SK-N-SH (cell line): ENCODE data around the gene SLC35D3. TPM values are rescaled to one million over a fixed set of nuclear protein-coding genes. Genes with fewer than 3 reads are reported as not detected.
A peak's percentile ranks its signal among the peaks of the same experiment; 100 is the strongest.

Source experiments
- CTCF ChIA-PET: fragments of 300-600, 350-600 bp; formaldehyde crosslinking; extraction: SDS; loops from one replicate; lab custom pipeline; 2021; lab: Yijun Ruan, JAX
- POLR2A ChIA-PET: fragments of 350-600 bp; sonication (Branson Sonifier 250); formaldehyde crosslinking; extraction: SDS; loops from one replicate; lab custom pipeline; 2020; ENCODE audit warnings: antibody characterized with exemption, inconsistent platforms; lab: Yijun Ruan, JAX
- DNase-seq: peaks from one replicate; pipeline ENCODE4 v3.0.0; 2012
- H2AFZ ChIP-seq: fragments of 200-600 bp; sonication (generic); 2 replicates; pipeline ENCODE4 v1.8.1; 2016; ENCODE audit warnings: antibody characterized with exemption, mild to moderate bottlenecking, low read depth
- H3F3A ChIP-seq: fragments of 200-600 bp; sonication (generic); replicated peaks from 2 replicates; pipeline ENCODE3; 2016; ENCODE audit warnings: antibody characterized with exemption, mild to moderate bottlenecking; ENCODE audit not compliant: insufficient read depth
- H3K27ac ChIP-seq, 2 experiments: fragments of 200-500 bp in 1 of 2; fragments of 200-600 bp in 1 of 2; sonication (Bioruptor generic) in 1 of 2; sonication (generic), shearing (Covaris generic) in 1 of 2; 2 replicates each; pipeline versions ENCODE4 v1.5.1 to v1.6.1; 2014 to 2016; ENCODE audit warnings: low read depth in 2 of 2, inconsistent platforms in 1 of 2, low read length in 1 of 2, mild to moderate bottlenecking in 1 of 2, mixed read lengths in 1 of 2
- H3K27me3 ChIP-seq: fragments of 200-600 bp; sonication (generic), shearing (Covaris generic); 2 replicates; pipeline ENCODE4 v1.6.1; 2016; ENCODE audit warnings: mixed run types; ENCODE audit not compliant: insufficient read depth
- H3K36me3 ChIP-seq, 2 experiments: fragments of 200-500 bp in 1 of 2; fragments of 200-600 bp in 1 of 2; sonication (Bioruptor generic) in 1 of 2; sonication (generic) in 1 of 2; replicated peaks in 1 of 2; 2 replicates each; pipeline versions ENCODE3 to v1.5.1; 2014 to 2016; ENCODE audit warnings: low read length in 1 of 2, mild to moderate bottlenecking in 1 of 2; ENCODE audit not compliant: insufficient read depth in 2 of 2, control insufficient read depth in 1 of 2
- H3K4me1 ChIP-seq, 2 experiments: fragments of 200-500 bp in 1 of 2; fragments of 200-600 bp in 1 of 2; sonication (Bioruptor generic) in 1 of 2; sonication (generic), shearing (Covaris generic) in 1 of 2; 2 replicates each; pipeline versions ENCODE4 v1.5.1 to v1.6.1; 2014 to 2016; ENCODE audit warnings: low read depth in 1 of 2, low read length in 1 of 2, mixed run types in 1 of 2; ENCODE audit not compliant: insufficient read depth in 2 of 2, control insufficient read depth in 1 of 2
- H3K4me2 ChIP-seq: fragments of 200-600 bp; sonication (generic), shearing (Covaris generic); 2 replicates; pipeline ENCODE4 v1.6.1; 2017; ENCODE audit warnings: mixed run types
- H3K4me3 ChIP-seq, 2 experiments: fragments of 200-500 bp in 1 of 2; fragments of 200-600 bp in 1 of 2; sonication (Bioruptor generic) in 1 of 2; sonication (generic), shearing (Covaris generic) in 1 of 2; 2 replicates each; pipeline versions ENCODE4 v1.5.1 to v1.8.1; 2014 to 2016; ENCODE audit warnings: low read depth in 2 of 2, inconsistent platforms in 1 of 2, low read length in 1 of 2, mild to moderate bottlenecking in 1 of 2, mixed read lengths in 1 of 2, moderate library complexity in 1 of 2
- H3K79me2 ChIP-seq: fragments of 200-600 bp; sonication (generic); 2 replicates; pipeline ENCODE4 v1.8.1; 2017; ENCODE audit warnings: mild to moderate bottlenecking; ENCODE audit not compliant: insufficient read depth
- H3K9ac ChIP-seq: fragments of 200-600 bp; sonication (generic); 2 replicates; pipeline ENCODE4 v1.6.1; 2017; ENCODE audit warnings: mixed run types
- H3K9me2 ChIP-seq: fragments of 200-600 bp; sonication (generic); 2 replicates; pipeline ENCODE4 v1.6.1; 2017; ENCODE audit warnings: mixed run types
- H3K9me3 ChIP-seq: fragments of 200-600 bp; sonication (generic); 2 replicates; pipeline ENCODE4 v1.6.1; 2017; ENCODE audit warnings: mixed run types, mild to moderate bottlenecking, moderate library complexity
- H4K20me1 ChIP-seq: fragments of 200-600 bp; sonication (generic); 2 replicates; pipeline ENCODE4 v1.6.1; 2017; ENCODE audit warnings: mild to moderate bottlenecking, mixed run types; ENCODE audit not compliant: insufficient read depth
- CTCF ChIP-seq: fragments of 200-600 bp; sonication (generic); IDR thresholded peaks from 2 replicates; pipeline ENCODE4 v1.6.1; 2017; ENCODE audit warnings: antibody characterized with exemption, mild to moderate bottlenecking, moderate library complexity
- EP300 ChIP-seq, 2 experiments: IDR thresholded peaks; 2 replicates each; pipeline versions ENCODE4 v1.4.0 to v1.6.1; 2012; ENCODE audit warnings: borderline replicate concordance in 1 of 2, low read depth in 1 of 2, low read length in 1 of 2
- EZH2phosphoT487 ChIP-seq: fragments of 200-600 bp; sonication (generic); IDR thresholded peaks from 2 replicates; pipeline ENCODE4 v1.6.1; 2017; ENCODE audit warnings: low read depth, mixed run types, mild to moderate bottlenecking, antibody characterized with exemption, moderate library complexity, borderline replicate concordance
- FOXJ3 ChIP-seq: sonication (generic); formaldehyde crosslinking; IDR thresholded peaks from 2 replicates; pipeline ENCODE4 v1.5.1; 2020; ENCODE audit warnings: mild to moderate bottlenecking, missing genetic modification reagents
- FOXM1 ChIP-seq: IDR thresholded peaks from 2 replicates; pipeline ENCODE4 v1.4.0; 2012; ENCODE audit warnings: low read depth, mild to moderate bottlenecking
- GATA2 ChIP-seq: sonication (generic); formaldehyde crosslinking; IDR thresholded peaks from 2 replicates; pipeline ENCODE4 v1.5.0; 2020; ENCODE audit warnings: mild to moderate bottlenecking, missing genetic modification reagents
- IRF3 ChIP-seq: fragments of 150-350 bp; IDR thresholded peaks from 2 replicates; pipeline ENCODE4 v1.6.1; 2016; ENCODE audit warnings: mild to moderate bottlenecking, low read depth, low read length
- JUND ChIP-seq: IDR thresholded peaks from 2 replicates; pipeline ENCODE4 v1.4.0; 2012
- MEF2A ChIP-seq: IDR thresholded peaks from 2 replicates; pipeline ENCODE4 v1.4.0; 2012; ENCODE audit warnings: low read depth, borderline replicate concordance
- MXI1 ChIP-seq: IDR thresholded peaks from 2 replicates; pipeline ENCODE4 v1.6.1; 2012; ENCODE audit warnings: mild to moderate bottlenecking, low read depth, low read length, improper control_type of control experiment
- NFIC ChIP-seq: IDR thresholded peaks from 2 replicates; pipeline ENCODE4 v1.4.0; 2012; ENCODE audit warnings: borderline replicate concordance
- NRF1 ChIP-seq: IDR thresholded peaks from 2 replicates; pipeline ENCODE4 v1.6.1; 2012; ENCODE audit warnings: low read depth, mild to moderate bottlenecking, low read length
- PBX3 ChIP-seq: IDR thresholded peaks from 2 replicates; pipeline ENCODE4; 2012
- RAD21 ChIP-seq: IDR thresholded peaks from 2 replicates; pipeline ENCODE4 v1.6.1; 2012; ENCODE audit warnings: mild to moderate bottlenecking, low read length
- RCOR1 ChIP-seq: fragments of 150-350 bp; IDR thresholded peaks from 2 replicates; pipeline ENCODE4 v1.6.1; 2017; ENCODE audit warnings: antibody characterized with exemption, low read length
- REST ChIP-seq: IDR thresholded peaks from 2 replicates; pipeline ENCODE4 v1.6.1; 2012; ENCODE audit warnings: mild to moderate bottlenecking, low read depth, low read length, moderate library complexity
- RXRA ChIP-seq: IDR thresholded peaks from 2 replicates; pipeline ENCODE4 v1.4.0; 2012; ENCODE audit warnings: low read depth, mild to moderate bottlenecking, borderline replicate concordance
- SIN3A ChIP-seq: IDR thresholded peaks from 2 replicates; pipeline ENCODE4 v1.6.1; 2012; ENCODE audit warnings: low read depth, mild to moderate bottlenecking, low read length, moderate library complexity, borderline replicate concordance
- TAF1 ChIP-seq: IDR thresholded peaks from 2 replicates; pipeline ENCODE4 v1.6.1; 2012; ENCODE audit warnings: low read depth, mild to moderate bottlenecking, low read length, moderate library complexity, borderline replicate concordance
- TCF12 ChIP-seq: IDR thresholded peaks from 2 replicates; pipeline ENCODE4 v1.4.0; 2012
- YY1 ChIP-seq: IDR thresholded peaks from 2 replicates; pipeline ENCODE4 v1.4.0; 2012; ENCODE audit warnings: low read depth, mild to moderate bottlenecking
- WGBS: methylation state at CpG from one replicate; pipeline ENCODE4 v1.1.6; 2017; ENCODE audit warnings: low lambda C conversion rate; 5-methylcytosine and 5-hydroxymethylcytosine counted together
- polyA plus RNA-seq, 3 experiments: library from polyadenylated mRNA; depleted of rRNA; stranded (reverse); fragments of >200 nt; gene quantifications; 2 replicates each; pipeline ENCODE4 v1.2.3, GENCODE V29; 2012

The SLC35D3 gene
- polyA plus RNA-seq, 1 of the 3 experiments (the other 2 are of a cell fraction), result 0.05 TPM

- no peak overlapping the region for H3K4me2 ChIP-seq
- H4K20me1 ChIP-seq, result no peaks in the 10 kb centered on the region
- no peaks in the 10 kb centered on the region for H3K79me2 ChIP-seq
- peaks cover 0 to 8% of the 10 kb centered on the region in 2 experiments; a peak in 2 of 4 replicates for H3K4me1 ChIP-seq
- no peak overlapping the region for H3K4me3 ChIP-seq
- TF ChIP-seq EZH2phosphoT487 (no peak), RAD21 (no peak), MXI1 (no peak), RXRA (no peak), CTCF (no peak), YY1 (no peak), NFIC (no peak), MEF2A (no peak), RCOR1 (no peak), IRF3 (no peak), SIN3A (no peak), FOXM1 (no peak), TAF1 (no peak), JUND (no peak), TCF12 (no peak)
- DNase-seq, result no peak
- H3K36me3 ChIP-seq, result no peaks in the 10 kb centered on the region
- H3K9me2 ChIP-seq, result no peaks in the 10 kb centered on the region
- H3K9me3 ChIP-seq, result no peaks in the 10 kb centered on the region
- CTCF ChIA-PET, result interaction anchor here (1.1 to 1.2 kb wide), 2 partner anchors 26 to 126 kb away, joined by 3 read pairs; no protein-coding TSS in a partner anchor
- H3K27ac ChIP-seq, result peak overlapping the region in 1 of 2 experiments; percentile 45; a peak in 1 of 4 replicates
- 71% methylated on average over 4 of the region's 4 CpGs for WGBS
- POLR2A ChIA-PET, result no interaction called here
- no peaks in the 10 kb centered on the region for H3F3A ChIP-seq
- H2AFZ ChIP-seq, result no peak overlapping the region
- no peaks in the 10 kb centered on the region for H3K27me3 ChIP-seq
- H3K9ac ChIP-seq, result no peak overlapping the region
These were observed 28.5 kb downstream of the SLC35D3 start for GRCh38 chr6:136950436-136951126.

GRCh38 chr6:136952714-136953260 lies 30.7 kb downstream of the SLC35D3 start:
- Histone ChIP-seq H3F3A (no peaks in the 10 kb centered on the region), H3K4me1 (peaks cover 0 to 12% of the 10 kb centered on the region in 2 experiments; a peak in 3 of 4 replicates), H3K27ac (peak overlapping the region in 1 of 2 experiments; percentile 69; a peak in 2 of 4 replicates), H3K9ac (no peak overlapping the region), H3K27me3 (no peaks in the 10 kb centered on the region), H3K36me3 (no peaks in the 10 kb centered on the region), H3K9me2 (no peaks in the 10 kb centered on the region), H3K79me2 (no peaks in the 10 kb centered on the region), H3K4me3 (no peak overlapping the region), H4K20me1 (no peaks in the 10 kb centered on the region), H3K9me3 (no peaks in the 10 kb centered on the region), H2AFZ (no peak overlapping the region), H3K4me2 (no peak overlapping the region)
- DNase-seq, result peak; percentile 48
- WGBS, result 40% methylated on average over 7 of the region's 7 CpGs
- ChIA-PET POLR2A (no interaction called here), CTCF (interaction anchor here (0.5 to 1.0 kb wide), 2 partner anchors 30 to 309 kb away, joined by 4 read pairs; no protein-coding TSS in a partner anchor)
- TF ChIP-seq NRF1 (no peak), REST (no peak), SIN3A (no peak), PBX3 (no peak), EP300 (IDR thresholded peaks at IDR 0.05; ENCODE audit: borderline replicate concordance in 1 of 2, low read depth in 1 of 2, low read length in 1 of 2) (no peak), FOXJ3 (CRISPR knock-in tag) (no peak), GATA2 (CRISPR knock-in tag) (peak; percentile 71)
